AG04450 (cell line): ENCODE measurements around the gene C1orf50. TPM values are rescaled to one million over a fixed set of nuclear protein-coding genes. Genes with fewer than 3 reads are reported as not detected.
"Not testable (repeated sequence)": the region's sequence is repeated elsewhere in the genome, so short reads cannot be mapped to it uniquely, and the experiment has no call there.

Experiments
- CTCF ChIA-PET: fragments of 300-600, 350-600 bp; formaldehyde crosslinking; extraction: SDS; loops from one replicate; lab custom pipeline; 2022; ENCODE audit warnings: antibody characterized with exemption, inconsistent platforms; lab: Charles Lee
- POLR2A ChIA-PET: fragments of 350-600 bp; formaldehyde crosslinking; extraction: SDS; loops from one replicate; lab custom pipeline; 2021; ENCODE audit warnings: antibody characterized with exemption, inconsistent platforms; lab: Yijun Ruan, JAX
- DNase-seq: peaks from one replicate; pipeline ENCODE4 v3.0.0-alpha.2; 2011; ENCODE audit warnings: low read depth, low spot score
- H3K27ac ChIP-seq: one replicate; pipeline ENCODE4 v1.5.1; 2012; ENCODE audit warnings: low read depth, low read length, control low read depth
- H3K27me3 ChIP-seq: one replicate; pipeline ENCODE4 v1.6.0; 2012; ENCODE audit warnings: low read length; ENCODE audit not compliant: control insufficient read depth, insufficient read depth
- H3K4me3 ChIP-seq: 2 replicates; pipeline ENCODE4 v1.5.1; 2011; ENCODE audit warnings: mild to moderate bottlenecking, low read depth, low read length, control low read depth
- H3K9me3 ChIP-seq: 2 replicates; pipeline ENCODE4 v1.5.1; 2012; ENCODE audit warnings: low read length; ENCODE audit not compliant: control insufficient read depth, insufficient read depth
- CTCF ChIP-seq: IDR thresholded peaks from 2 replicates; pipeline ENCODE4 v1.5.1; 2011; ENCODE audit warnings: low read depth, low read length, control low read depth, inconsistent platforms
- polyA plus RNA-seq: library from polyadenylated mRNA; depleted of rRNA; stranded (reverse); fragments of >200 nt; gene quantifications from 2 replicates; pipeline ENCODE4 v1.2.3, GENCODE V29; 2011

The C1orf50 gene
- polyA plus RNA-seq, 1 experiment: 6.4 TPM

DNA sequence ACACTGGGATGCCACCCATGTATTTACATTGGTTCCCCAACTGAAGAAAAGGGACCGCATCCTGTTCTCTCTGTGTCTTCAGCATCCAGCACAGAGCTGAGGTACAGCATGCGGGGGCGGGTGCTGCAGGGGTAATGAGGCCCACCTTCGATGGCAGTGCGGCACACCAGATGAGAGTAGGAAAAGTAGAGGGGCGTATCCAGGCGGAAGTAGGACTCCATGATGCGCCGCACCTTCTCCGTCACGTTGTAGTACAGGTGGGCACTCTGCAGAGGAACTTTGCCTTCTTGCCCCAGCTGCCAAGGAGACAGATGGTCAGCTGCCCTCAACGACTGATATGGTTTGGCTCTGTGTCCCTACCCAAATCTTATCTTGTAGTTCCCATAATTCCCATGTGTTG is 17.0 kb upstream of the C1orf50 start:
- Histone ChIP-seq H3K9me3 (no peaks in the 10 kb centered on the region), H3K27ac (no peak overlapping the region), H3K4me3 (no peak overlapping the region), H3K27me3 (no peaks in the 10 kb centered on the region)
- CTCF ChIA-PET: interaction anchor here (1.2 kb wide), 1 partner anchor 172 kb away, joined by 4 read pairs; no protein-coding TSS in a partner anchor
- POLR2A ChIA-PET: no interaction called here
- DNase-seq: no peak
- no peak for TF ChIP-seq CTCF

GRCh38 chr1:42751511-42752070 is 15.5 kb upstream of the C1orf50 start:
- H3K27ac ChIP-seq, DNase-seq, CTCF ChIA-PET, H3K9me3 ChIP-seq, H3K27me3 ChIP-seq, H3K4me3 ChIP-seq: not testable (repeated sequence)
- POLR2A ChIA-PET: interaction anchor here (1.0 kb wide), 1 partner anchor 69 kb away, joined by 5 read pairs; the partner anchor contains the start of gene YBX1

GRCh38 chr1:42752284-42752683 is 14.8 kb upstream of the C1orf50 start:
- ChIA-PET POLR2A (interaction anchor here (1.0 kb wide), 2 partner anchors 14 to 70 kb away, joined by 4 to 5 read pairs; partner anchors contain the start of gene YBX1), CTCF (interaction anchor here (0.6 to 1.3 kb wide), 6 partner anchors 10 to 579 kb away, joined by 3 to 8 read pairs (median 4); partner anchors contain the start of gene P3H1)
- TF ChIP-seq CTCF: no peak
- no peaks in the 10 kb centered on the region for H3K27me3 ChIP-seq
- H3K9me3 ChIP-seq: no peaks in the 10 kb centered on the region
- H3K4me3 ChIP-seq: no peak overlapping the region
- H3K27ac ChIP-seq: no peak overlapping the region
- DNase-seq: no peak

- DNase-seq: no peak
- no peak for TF ChIP-seq CTCF
- H3K4me3 ChIP-seq: no peak overlapping the region
- no peaks in the 10 kb centered on the region for H3K27me3 ChIP-seq
- ChIA-PET CTCF (interaction anchor here (0.6 to 1.3 kb wide), 6 partner anchors 10 to 580 kb away, joined by 3 to 8 read pairs (median 4); partner anchors contain the start of gene P3H1), POLR2A (interaction anchor here (1.0 kb wide), 1 partner anchor 13 kb away, joined by 4 read pairs; no protein-coding TSS in a partner anchor)
- H3K27ac ChIP-seq: peak overlapping the region; percentile 53
- H3K9me3 ChIP-seq: no peaks in the 10 kb centered on the region
Observed at GRCh38 chr1:42753070-42753469, 14.0 kb upstream of the C1orf50 start.

DNA sequence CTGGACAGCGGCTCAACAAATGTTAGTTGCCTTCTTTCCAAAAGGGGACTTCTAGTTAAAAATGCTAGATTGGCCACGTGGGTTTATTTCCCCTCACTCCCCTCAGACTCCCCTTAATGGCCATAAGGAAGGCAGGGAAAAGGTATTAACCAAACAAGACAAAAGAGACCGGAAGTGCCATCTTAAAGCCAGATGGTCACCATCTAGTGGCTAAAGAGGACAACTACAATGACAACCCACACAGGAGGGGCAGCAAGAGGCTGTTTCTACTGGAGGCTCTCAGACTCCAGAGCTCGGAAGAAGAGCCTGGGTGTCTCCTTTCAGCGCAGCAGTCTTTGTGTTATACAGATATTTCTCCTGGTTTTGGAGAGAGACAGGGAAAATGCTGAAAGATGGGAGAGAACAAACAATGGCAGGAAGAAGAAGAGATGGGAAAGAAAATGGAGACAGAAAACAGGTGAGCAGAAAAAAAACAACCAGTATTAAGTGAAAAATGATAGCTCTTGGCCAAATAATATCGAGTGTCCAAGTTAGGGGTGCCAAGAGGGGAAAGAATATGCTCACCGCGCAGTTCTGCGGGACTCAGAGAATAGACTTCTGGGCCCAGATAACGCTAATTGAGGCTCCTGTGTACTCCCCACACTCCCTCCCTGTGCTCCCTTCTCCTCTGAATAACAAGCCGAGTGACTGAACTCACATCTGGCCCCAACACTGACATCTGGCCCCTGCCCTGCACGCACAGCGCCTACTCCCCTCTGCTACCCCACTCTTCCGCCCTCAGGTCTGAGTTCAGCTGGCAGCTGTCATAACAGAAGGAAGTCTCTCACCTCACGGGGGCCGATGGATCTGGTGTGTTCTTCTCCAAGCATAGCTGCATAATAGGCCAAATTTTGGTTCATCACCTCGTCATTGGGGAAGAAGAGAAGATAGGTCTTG is 9.8 kb upstream of the C1orf50 start:
- POLR2A ChIA-PET: interaction anchor here (1.3 kb wide), 1 partner anchor 9 kb away, joined by 4 read pairs; no protein-coding TSS in a partner anchor

More for the DNA sequence above, 9.8 kb upstream of the C1orf50 start:
- peak; percentile 39 for DNase-seq
- Histone ChIP-seq H3K27ac (no peak overlapping the region), H3K27me3 (no peaks in the 10 kb centered on the region), H3K9me3 (no peaks in the 10 kb centered on the region), H3K4me3 (no peak overlapping the region)
- peak; percentile 66 for TF ChIP-seq CTCF
- CTCF ChIA-PET: interaction anchor here (0.8 to 1.6 kb wide), 6 partner anchors 10 to 610 kb away, joined by 3 to 5 read pairs (median 3); partner anchors contain the start of genes C1orf50 and P3H1
